ENCODE data around the gene POLN. TPM values are rescaled to one million over a fixed set of nuclear protein-coding genes. Genes with fewer than 3 reads are reported as not detected.

POLN gene
- polyA plus RNA-seq, 4 donors: 1.4 to 5.4 (median 3.6) TPM

DNA sequence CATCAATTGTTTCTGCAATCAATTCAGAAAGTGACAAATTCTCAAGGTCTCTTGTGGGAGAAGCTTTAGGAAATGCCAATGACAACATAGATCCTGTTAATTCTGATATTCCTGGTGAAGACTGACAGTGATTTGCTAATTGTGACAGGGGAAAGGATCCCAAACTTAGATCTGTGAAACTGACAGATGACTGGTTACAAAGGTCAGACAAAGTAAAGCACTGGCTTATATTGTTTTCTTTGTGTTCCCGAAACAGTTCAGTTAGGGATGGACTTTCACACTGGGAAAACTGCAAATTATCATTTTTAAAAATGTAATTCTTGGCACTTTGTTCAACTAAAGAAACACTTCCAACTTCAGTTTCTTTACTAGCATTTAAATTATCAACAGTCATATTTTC lies 152.7 kb downstream of the POLN start:
- DNase-seq (ENCODE audit: low read depth in 4 of 4, low spot score in 2 of 4): no peak

DNA sequence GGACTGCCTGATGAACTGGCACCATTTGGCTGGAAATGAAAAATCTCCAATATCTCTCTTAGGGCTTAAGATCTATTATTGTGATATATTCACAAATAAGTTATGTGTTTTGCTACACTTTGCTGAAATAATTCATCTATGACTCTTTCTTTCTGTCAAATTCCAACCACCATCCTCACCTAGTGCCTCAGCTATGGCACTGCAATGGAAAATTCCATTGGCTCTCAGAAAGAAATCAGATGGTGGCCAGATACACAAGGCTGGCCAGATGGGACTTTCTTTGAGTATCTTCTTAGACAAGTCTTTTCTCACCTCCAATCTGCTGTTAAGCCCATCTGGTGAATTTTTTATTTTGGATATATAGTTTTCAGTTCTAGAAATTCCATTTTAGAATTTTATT lies 154.8 kb downstream of the POLN start:
- no peak for DNase-seq (ENCODE audit: low read depth in 4 of 4, low spot score in 2 of 4)

DNA sequence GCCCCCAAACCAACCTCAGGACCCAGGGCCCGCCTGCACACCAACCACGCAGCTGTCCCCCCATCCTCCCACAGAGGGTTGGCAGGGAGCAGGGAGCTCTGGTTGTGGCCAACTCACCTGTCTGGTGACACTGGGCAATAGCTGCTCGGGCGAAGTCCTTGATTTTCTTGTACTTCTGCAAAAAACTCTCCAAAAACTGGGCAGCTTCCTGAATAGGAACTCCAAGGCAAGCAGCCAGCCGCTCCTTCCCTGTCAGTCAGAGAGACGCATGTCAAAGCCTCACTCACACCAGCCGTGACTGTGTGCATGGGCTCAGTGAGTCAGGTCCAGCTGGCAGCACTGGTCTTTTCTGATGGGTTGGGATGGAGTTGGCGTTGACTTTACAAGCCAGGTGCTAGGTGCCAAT lies 156.4 kb downstream of the POLN start:
- no peak for DNase-seq (ENCODE audit: low read depth in 4 of 4, low spot score in 2 of 4)

DNA sequence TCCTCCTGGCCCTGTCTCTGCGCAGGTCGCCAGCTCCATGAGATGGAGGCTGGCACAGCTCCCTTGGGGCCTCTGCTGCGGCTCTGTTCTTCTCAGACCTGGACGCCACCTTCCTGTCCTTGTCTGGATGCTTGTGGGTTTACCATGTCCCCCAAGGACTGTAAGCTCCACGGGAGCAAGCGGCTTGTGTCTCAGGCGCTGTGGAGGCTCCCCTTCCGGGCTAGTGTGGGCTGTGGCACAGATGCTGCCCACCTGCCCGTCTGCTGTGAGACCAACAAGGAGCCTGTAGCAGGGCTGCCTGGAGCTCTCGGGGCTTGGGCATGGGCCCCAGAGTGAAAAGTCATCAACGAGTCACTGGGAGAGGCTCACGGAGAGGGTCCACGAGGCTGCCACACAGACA lies 157.6 kb downstream of the POLN start:
- DNase-seq (ENCODE audit: low read depth in 4 of 4, low spot score in 2 of 4): no peak

DNA sequence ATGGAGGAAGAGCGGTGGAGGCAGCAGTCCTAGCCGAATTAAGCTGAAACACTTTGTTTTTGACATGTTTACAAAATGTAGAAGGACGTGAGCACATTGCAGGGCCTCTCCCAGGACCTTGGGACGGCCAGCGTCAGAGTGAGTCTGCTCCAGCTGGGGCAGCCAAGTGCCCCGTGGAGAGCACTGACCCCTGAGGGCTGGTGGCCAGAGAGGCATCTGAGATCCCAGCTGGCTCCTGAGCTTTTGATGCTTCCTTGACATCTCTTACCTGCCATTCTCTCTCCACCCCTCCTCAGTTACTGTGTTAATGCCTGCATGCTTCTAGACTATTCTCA lies 158.1 kb downstream of the POLN start:
- no peak for DNase-seq (ENCODE audit: low read depth in 4 of 4, low spot score in 2 of 4)

DNA sequence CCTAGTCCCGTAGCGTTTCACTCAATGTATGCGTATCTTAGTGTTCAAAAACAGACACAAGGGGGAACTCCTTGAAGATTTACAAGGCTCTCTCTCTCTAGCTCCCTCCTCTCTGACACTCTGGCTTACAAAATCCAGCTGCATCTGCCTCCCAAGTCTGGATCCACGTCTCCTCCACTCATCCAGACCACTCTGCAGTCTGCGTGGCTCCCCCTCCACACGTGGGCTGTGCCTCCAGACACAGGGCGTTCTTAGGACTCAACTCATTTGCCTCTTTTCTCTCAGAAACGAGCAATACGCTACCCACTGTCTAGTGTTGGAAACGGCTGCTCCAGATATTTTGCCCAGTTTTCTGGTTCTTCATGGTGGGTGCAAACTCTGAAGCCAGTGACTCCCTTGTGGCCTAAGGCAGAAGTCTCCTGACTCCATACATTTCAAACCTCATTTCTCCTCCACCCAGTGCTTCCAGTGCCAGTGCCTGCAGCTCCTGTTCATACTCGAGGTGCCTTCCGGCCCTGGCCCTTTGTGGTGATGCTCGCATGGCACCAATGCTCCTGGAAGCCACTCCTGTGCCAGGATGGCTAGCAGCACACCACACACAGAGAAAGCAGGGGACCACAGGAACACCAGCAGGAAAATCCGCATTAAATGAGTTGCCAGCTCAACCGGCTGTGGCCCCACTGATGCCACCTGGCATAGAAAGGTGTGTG lies 158.7 kb downstream of the POLN start:
- DNase-seq (ENCODE audit: low read depth in 4 of 4, low spot score in 2 of 4): no peak

GRCh38 chr4:2082627-2083026 lies 159.3 kb downstream of the POLN start:
- DNase-seq (ENCODE audit: low read depth in 4 of 4, low spot score in 2 of 4): no peak

- DNase-seq (ENCODE audit: low read depth in 4 of 4, low spot score in 2 of 4): no peak
Measured at GRCh38 chr4:2082118-2082517, 159.8 kb downstream of the POLN start.

DNA sequence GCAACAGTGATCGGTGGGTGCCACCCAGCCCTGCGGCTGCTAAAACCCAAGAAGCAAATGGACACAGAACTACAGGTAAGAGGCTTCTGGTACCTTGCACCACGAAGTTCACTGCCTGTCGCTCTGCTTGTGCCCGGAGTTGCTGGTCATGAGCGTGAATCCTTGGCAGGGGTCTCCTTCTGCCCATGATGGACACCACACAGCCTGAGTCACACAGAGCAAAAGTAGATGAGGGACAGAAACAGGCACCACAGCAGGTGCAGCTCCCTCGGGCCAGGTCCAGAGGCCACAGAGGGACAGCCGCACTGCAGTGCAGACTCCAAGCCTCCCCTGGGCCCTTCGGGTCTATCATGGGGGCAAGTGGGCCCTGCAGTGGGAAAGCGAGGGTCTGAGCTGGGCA lies 160.4 kb downstream of the POLN start:
- no peak for DNase-seq (ENCODE audit: low read depth in 4 of 4, low spot score in 2 of 4)

DNA sequence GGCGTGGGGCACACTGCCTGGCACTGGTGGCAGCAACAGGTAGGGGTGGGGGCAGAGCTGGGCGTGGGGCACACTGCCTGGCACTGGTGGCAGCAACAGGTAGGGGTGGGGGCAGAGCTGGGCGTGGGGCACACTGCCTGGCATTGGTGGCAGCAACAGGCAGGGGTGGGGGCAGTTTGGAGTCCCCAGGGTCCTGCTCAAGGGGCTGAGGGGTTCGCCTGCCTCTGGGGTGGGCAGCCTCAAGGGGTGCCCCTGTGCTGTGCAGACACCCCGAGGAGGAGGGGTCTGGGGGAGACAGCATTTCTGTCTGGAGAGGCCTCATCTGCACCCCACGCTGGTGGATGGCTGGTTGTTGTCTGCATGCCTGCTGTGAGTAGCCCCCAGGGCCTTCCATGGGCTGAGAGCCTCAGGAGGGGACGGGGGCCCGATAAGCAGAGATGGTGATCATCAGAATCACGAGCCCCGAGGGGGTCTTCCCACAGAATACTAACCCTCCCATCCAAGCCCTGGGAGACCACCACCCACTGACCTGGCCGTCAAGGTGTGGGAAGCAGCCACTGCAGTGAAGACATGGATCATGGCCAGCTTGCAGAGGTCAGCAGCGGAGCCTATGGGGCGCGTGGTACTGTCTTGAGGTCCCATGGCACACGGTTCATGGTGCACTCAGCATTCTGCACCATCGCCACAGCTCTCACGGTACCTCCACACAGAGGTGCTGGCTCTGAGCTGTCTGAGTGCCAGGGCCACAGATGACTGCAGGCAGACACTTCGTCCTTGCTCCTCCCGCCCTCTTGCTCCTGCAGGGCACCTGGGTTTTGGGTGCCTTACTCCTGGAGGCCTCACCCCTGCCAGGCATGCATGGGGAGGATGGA lies 161.3 kb downstream of the POLN start:
- DNase-seq (ENCODE audit: low read depth in 4 of 4, low spot score in 2 of 4): no peak

DNA sequence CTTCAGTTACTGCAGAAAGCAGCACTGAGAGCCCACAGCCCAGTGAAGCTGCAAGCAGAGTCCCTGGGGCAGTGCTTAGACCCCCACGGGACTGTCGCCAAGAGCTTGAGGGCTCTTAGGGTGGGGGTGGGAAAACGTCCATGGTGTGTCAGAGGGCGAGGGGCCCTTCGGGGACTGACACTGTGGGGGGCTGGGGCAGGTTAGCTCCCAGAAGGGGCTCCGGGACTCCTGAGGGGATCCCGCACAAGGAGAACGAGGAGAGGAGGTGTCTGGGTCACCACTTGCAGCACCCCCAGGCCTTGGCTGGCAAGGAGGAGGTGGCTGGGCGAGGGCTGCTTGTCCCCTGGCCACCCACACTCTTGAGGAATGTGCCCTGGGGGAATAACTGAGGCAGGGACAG lies 162.0 kb downstream of the POLN start:
- DNase-seq (ENCODE audit: low read depth in 4 of 4, low spot score in 2 of 4): no peak

GRCh38 chr4:2079006-2079405 lies 162.9 kb downstream of the POLN start:
- DNase-seq (ENCODE audit: low read depth in 4 of 4, low spot score in 2 of 4): no peak

DNA sequence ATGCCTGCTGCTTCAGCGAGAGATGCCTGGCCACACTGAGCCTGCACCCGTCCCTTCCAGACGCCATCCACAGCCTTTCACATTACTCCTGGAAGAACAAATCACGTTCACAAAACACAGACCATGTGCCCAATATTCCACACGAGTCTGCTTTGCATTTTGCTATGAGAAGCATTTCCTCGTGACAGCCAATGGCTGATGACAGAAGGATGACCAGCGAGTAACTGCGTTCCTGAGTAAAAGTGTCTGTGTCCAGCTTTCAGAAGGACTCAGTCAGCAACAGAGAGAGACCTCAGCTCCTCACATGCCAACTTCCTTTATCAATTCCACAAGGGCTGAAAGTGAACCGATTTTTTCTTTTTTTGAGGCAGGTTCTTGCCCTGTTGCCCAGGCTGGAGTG lies 163.3 kb downstream of the POLN start:
- no peak for DNase-seq (ENCODE audit: low read depth in 4 of 4, low spot score in 2 of 4)

GRCh38 chr4:2077537-2078460 lies 164.1 kb downstream of the POLN start:
- DNase-seq (ENCODE audit: low read depth in 4 of 4, low spot score in 2 of 4): no peak

- no peak for DNase-seq (ENCODE audit: low read depth in 4 of 4, low spot score in 2 of 4)
Measured at GRCh38 chr4:2076908-2077536, 164.9 kb downstream of the POLN start.

DNA sequence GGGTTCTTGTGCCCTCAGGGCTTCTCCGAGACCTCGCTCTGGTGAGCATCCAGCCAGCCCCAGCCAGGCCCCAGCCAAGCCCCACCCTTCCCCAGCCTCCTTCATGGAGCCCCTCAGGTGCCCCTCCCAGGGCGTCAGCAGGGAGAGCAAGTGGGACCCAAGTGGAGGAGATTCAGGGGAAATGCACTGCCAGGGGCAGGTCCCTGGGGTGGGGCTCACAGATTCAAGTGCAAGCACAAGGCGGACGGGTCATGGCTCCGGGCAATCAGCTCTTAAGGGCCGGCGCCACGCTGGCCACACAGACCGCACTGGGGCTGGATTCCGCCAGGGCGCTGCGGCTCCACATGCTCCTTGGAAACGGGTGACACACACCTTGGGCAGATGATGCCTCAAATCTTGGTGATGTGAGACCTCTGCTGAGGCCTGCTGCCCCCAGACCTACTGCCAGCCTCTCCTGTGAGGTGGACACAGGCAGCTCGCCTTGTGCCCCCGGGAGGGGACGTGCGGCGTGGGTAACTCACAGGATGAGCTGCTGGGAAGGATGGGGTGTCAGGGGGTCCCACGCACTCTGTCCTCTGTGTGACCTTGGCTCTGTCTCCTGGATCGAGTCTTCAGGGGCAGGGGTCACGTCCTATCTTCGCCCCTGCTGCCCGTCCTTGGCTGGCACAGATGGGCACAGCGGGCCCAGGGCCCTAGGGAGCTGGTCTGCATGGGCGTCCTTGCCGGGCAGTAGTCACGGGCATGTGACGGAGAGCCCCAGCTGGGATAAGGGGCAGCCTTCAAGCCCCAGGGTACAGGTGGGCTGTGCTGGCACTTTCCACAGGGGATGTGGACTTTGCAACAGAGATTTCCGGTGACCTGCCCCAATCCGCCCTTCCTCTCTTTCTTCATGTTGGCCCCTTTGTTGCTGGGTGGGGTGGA lies 165.7 kb downstream of the POLN start:
- no peak for DNase-seq (ENCODE audit: low read depth in 4 of 4, low spot score in 2 of 4)

DNA sequence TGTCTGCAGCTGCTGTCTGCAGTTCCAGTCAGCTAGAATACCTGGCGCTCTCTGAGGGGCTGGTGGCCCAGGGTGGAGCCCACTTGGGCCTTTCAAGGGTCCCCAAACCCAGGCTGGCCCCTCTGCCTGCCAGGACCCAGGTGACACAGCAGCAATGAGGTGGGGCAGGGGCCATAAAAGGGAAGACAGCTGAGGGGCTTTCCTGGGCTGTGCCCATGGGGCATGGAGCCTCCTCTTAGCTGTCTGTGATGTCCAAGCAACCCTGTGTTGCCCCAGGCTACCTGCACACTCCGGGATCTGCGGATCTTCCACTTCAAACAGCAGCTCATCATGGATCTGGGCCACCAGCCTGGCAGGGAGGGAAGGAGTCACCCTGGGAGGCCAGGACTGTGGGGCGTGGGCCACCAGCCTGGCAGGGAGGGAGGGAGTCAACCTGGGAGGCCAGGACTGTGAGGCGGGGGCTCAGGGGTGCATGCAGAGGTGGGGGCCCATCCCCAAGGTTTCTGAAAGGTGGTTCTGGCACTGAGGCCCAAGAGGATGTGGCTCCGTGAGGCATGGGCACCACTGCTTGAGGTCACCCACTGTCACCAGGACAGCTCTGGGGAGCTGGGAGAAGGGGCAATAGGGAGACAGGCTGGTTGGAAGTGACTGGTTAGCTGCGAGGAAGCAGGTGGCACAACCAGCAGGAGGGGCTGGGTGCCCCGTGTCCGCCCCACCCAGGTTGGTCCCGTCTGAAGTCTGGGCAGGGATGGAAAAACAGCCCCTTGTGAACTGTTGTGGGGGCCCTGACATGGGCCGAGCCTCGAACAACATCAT lies 166.5 kb downstream of the POLN start:
- no peak for DNase-seq (ENCODE audit: low read depth in 4 of 4, low spot score in 2 of 4)

DNA sequence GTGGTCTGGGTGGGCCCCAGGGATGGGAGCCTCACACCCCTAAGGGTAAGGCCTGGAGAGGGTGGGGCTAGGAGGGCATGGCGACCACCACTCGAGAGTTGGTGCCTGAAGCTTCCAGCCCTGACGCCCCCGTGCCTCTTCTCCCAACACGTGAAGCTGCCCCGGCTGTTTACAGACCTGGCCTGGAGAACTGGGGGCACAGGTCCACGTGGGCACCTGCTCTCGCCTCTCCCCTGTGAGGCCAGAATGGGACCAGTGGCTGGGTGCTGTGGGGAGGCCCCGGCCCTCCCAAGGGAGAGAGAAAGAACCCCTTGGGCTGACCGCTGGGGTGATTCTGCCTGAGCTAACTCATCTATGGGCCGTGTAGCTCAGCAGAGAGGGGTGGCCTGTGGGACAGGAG lies 167.3 kb downstream of the POLN start:
- DNase-seq (ENCODE audit: low read depth in 4 of 4, low spot score in 2 of 4): no peak
